K562 (cell line): ENCODE measurements around the gene VAMP8. TPM values are rescaled to one million over a fixed set of nuclear protein-coding genes. Genes with fewer than 3 reads are reported as not detected.
"Not testable (repeated sequence)": the region's sequence is repeated elsewhere in the genome, so short reads cannot be mapped to it uniquely, and the experiment has no call there.

Experiments used
- ATAC-seq: fragments of 200-7000 bp; cut with Tn5 transposase; 3 replicates; pipeline ENCODE4 v1.9.1; 2020; ENCODE audit warnings: moderate library complexity
- BruUV-seq: library from RNA; stranded (reverse); fragments of 400-500 nt; replicated peaks from 2 replicates; lab custom pipeline; 2021; lab: Mats Ljungman, UMichigan
- CTCF ChIA-PET: fragments of 300-600 bp; formaldehyde crosslinking; extraction: SDS; loops from one replicate; lab custom pipeline; 2021; ENCODE audit warnings: low intra/inter-chr PET ratio; lab: Yijun Ruan, JAX
- POLR2A ChIA-PET: fragments of 300-600, 350-650 bp; sonication (Branson Sonifier 250); formaldehyde crosslinking; extraction: SDS; loops from one replicate; lab custom pipeline; 2021; ENCODE audit warnings: antibody characterized with exemption, inconsistent platforms; lab: Yijun Ruan, JAX
- DNase-seq, 4 experiments: peaks; one replicate each; pipeline versions ENCODE4 v3.0.0 to v3.0.0-alpha.2; 2011 to 2018; ENCODE audit warnings: low spot score in 3 of 4, mixed read lengths in 3 of 4; ENCODE audit errors: extremely low read depth in 1 of 4
- FAIRE-seq: peaks from 2 replicates; lab custom pipeline; 2011; peaks lifted over from hg19 to GRCh38; lab: Jason Lieb, UNC
- H2AFZ ChIP-seq: 2 replicates; pipeline ENCODE4 v1.6.0; 2011; ENCODE audit warnings: low read depth, low read length, control low read depth, inconsistent platforms
- H3K27ac ChIP-seq: fragments of 200-600 bp; 3 replicates; pipeline ENCODE4 v1.8.0; 2011; ENCODE audit warnings: low read depth, mild to moderate bottlenecking, control low read depth, inconsistent platforms, low read length, moderate library complexity, mixed read lengths; ENCODE audit errors: extremely low read depth
- H3K27me3 ChIP-seq, 2 experiments: fragments of 300-600 bp in 1 of 2; 2 replicates in 1 of 2; 3 replicates in 1 of 2; pipeline versions ENCODE4 v1.6.0 to v1.8.0; 2011; ENCODE audit warnings: inconsistent platforms in 2 of 2, low read length in 2 of 2, mild to moderate bottlenecking in 1 of 2, mixed read lengths in 1 of 2, moderate library complexity in 1 of 2; ENCODE audit not compliant: control insufficient read depth in 2 of 2, insufficient read depth in 2 of 2
- H3K36me3 ChIP-seq: fragments of 300-600 bp; 3 replicates; pipeline ENCODE4 v1.8.0; 2011; ENCODE audit warnings: mild to moderate bottlenecking, low read length, inconsistent platforms; ENCODE audit not compliant: control insufficient read depth, insufficient read depth
- H3K4me1 ChIP-seq, 2 experiments: fragments of 200-600 bp in 1 of 2; replicated peaks in 1 of 2; 2 replicates in 1 of 2; 3 replicates in 1 of 2; pipeline versions ENCODE4 v1.5.1 to v1.8.0; 2011; ENCODE audit warnings: inconsistent platforms in 2 of 2, low read length in 2 of 2, mild to moderate bottlenecking in 1 of 2, mixed read lengths in 1 of 2, moderate library complexity in 1 of 2; ENCODE audit not compliant: control insufficient read depth in 2 of 2, insufficient read depth in 2 of 2
- H3K4me2 ChIP-seq: 2 replicates; pipeline ENCODE4 v1.6.1; 2011; ENCODE audit warnings: low read length, control low read depth, inconsistent platforms, mixed read lengths; ENCODE audit not compliant: insufficient read depth
- H3K4me3 ChIP-seq: fragments of 200-600 bp; sonication (generic), shearing (Covaris generic); 2 replicates; pipeline ENCODE4 v1.5.1; 2016; ENCODE audit warnings: control low read depth, inconsistent platforms
- H3K79me2 ChIP-seq: fragments of 200-600 bp; 3 replicates; pipeline ENCODE4 v1.8.0; 2011; ENCODE audit warnings: low read length, inconsistent platforms; ENCODE audit not compliant: control insufficient read depth, insufficient read depth
- H3K9ac ChIP-seq, 2 experiments: 2 replicates each; pipeline versions ENCODE4 v1.6.0 to v1.6.1; 2011; ENCODE audit warnings: low read depth in 2 of 2, low read length in 2 of 2, control low read depth in 1 of 2, inconsistent platforms in 1 of 2, mild to moderate bottlenecking in 1 of 2, mixed read lengths in 1 of 2; ENCODE audit not compliant: insufficient read depth in 1 of 2
- H3K9me1 ChIP-seq: one replicate; pipeline ENCODE4 v1.6.0; 2011; ENCODE audit warnings: inconsistent platforms, mild to moderate bottlenecking, low read length, moderate library complexity; ENCODE audit not compliant: control insufficient read depth, insufficient read depth
- H3K9me3 ChIP-seq: replicated peaks from 2 replicates; pipeline ENCODE4 v1.5.1; 2011; ENCODE audit warnings: low read depth, low read length, inconsistent platforms; ENCODE audit not compliant: control insufficient read depth, insufficient read depth
- H4K20me1 ChIP-seq: replicated peaks from 2 replicates; pipeline ENCODE4 v1.6.1; 2011; ENCODE audit warnings: low read length, inconsistent platforms, mixed read lengths; ENCODE audit not compliant: control insufficient read depth, insufficient read depth
- BRF1 ChIP-seq: IDR thresholded peaks from 3 replicates; pipeline ENCODE4 v1.6.1; 2011; ENCODE audit warnings: borderline replicate concordance, mild to moderate bottlenecking; ENCODE audit not compliant: insufficient read length; ENCODE audit errors: extremely low read depth
- JUN ChIP-seq, 2 experiments: sonication (generic) in 1 of 2; formaldehyde crosslinking in 1 of 2; IDR thresholded peaks; 2 replicates each; pipeline versions ENCODE4 v1.6.1 to v1.8.0; 2012 to 2022; ENCODE audit warnings: borderline replicate concordance in 2 of 2, mild to moderate bottlenecking in 2 of 2, improper control_type of control experiment in 1 of 2, low read depth in 1 of 2, low read length in 1 of 2, missing genetic modification reagents in 1 of 2
- MXI1 ChIP-seq: IDR thresholded peaks from 2 replicates; pipeline ENCODE4 v1.6.1; 2011; ENCODE audit warnings: low read depth, mild to moderate bottlenecking, improper control_type of control experiment, low read length
- POLR2A ChIP-seq: fragments of 450-650 bp; conservative IDR thresholded peaks from 2 replicates; pipeline ENCODE4 v1.6.1; 2016
- POLR2G ChIP-seq: fragments of 200-400 bp; formaldehyde crosslinking; IDR thresholded peaks from 2 replicates; pipeline ENCODE4 v1.6.1; 2017; ENCODE audit warnings: low read depth, mild to moderate bottlenecking, antibody characterized with exemption, low read length, moderate library complexity
- ZNF436 ChIP-seq: fragments of 250-450, 450-650 bp; sonication (Bioruptor Pico); formaldehyde crosslinking; IDR thresholded peaks from 2 replicates; pipeline ENCODE4 v1.7.0; 2020; ENCODE audit warnings: mild to moderate bottlenecking
- WGBS: fragments of 100-300 bp; shearing (Covaris generic); methylation state at CpG from one replicate; pipeline ENCODE4 v1.1.6; 2016; ENCODE audit warnings: low coverage, mixed read lengths; ENCODE audit not compliant: insufficient coverage; ENCODE audit errors: missing lambda C conversion rate; 5-methylcytosine and 5-hydroxymethylcytosine counted together
- in situ Hi-C: fragments of 300-500 bp; cut with MboI; formaldehyde crosslinking; loops from 4 replicates; pipeline ENCODE4 v1.15.0; 2018; ENCODE audit warnings: inconsistent platforms, mixed read lengths
- intact Hi-C: fragments of 100-400 bp; cut with micrococcal nuclease; formaldehyde crosslinking; loops from 2 replicates; pipeline ENCODE4 v1.14.2; 2022
- polyA plus RNA-seq, 8 experiments: library from polyadenylated mRNA; depleted of rRNA in 4 of 8; stranded (reverse) in 5 of 8; unstranded in 3 of 8; fragments of >200 nt; fragmentation: Nextera tagmentation in 2 of 8; fragmentation: Illumina TruSeq in 1 of 8; extraction: Ambion mirVana in 2 of 8; extraction: Trizol in 1 of 8; gene quantifications; 2 replicates each; pipeline versions ENCODE4 v1.2.1 to v1.2.3, GENCODE V29; 2011 to 2014; ENCODE audit warnings: inconsistent platforms in 1 of 8, missing spikeins in 1 of 8
- total RNA-seq, 7 experiments: library from RNA; depleted of rRNA in 6 of 7; stranded (reverse); fragments of >200 nt in 6 of 7; fragmentation: Illumina TruSeq in 2 of 7; extraction: Trizol in 2 of 7; gene quantifications; 2 replicates each; pipeline versions ENCODE4 v1.2.1 to v1.2.3, GENCODE V29; 2011 to 2021; ENCODE audit warnings: low replicate concordance in 1 of 7
- TF ChIP-seq, protein P1 (sequence below): fragments of 250-450 bp; sonication (Bioruptor Pico); IDR thresholded peaks from 2 replicates; pipeline ENCODE4 v1.8.0; 2022; ENCODE audit warnings: moderate library complexity, mild to moderate bottlenecking, inconsistent platforms

Gene VAMP8
- total and polyA plus RNA-seq, 9 of the 15 experiments (the other 6 are each of a cell fraction or from before 2014, with no cell fraction given), result 107 to 571 (median 248) TPM

- Histone ChIP-seq H3K4me1 (peaks cover 9 to 34% of the 10 kb centered on the region in 2 experiments; a peak in 4 of 5 replicates), H3K9ac (peak overlapping the region; percentile 59; a peak in 1 of 4 replicates), H3K4me3 (peak overlapping the region; percentile 79), H3K36me3 (peaks cover 39% of the 10 kb centered on the region; the same call in 2 of the 3 replicates), H3K4me2 (peak overlapping the region; percentile 100), H3K79me2 (peaks cover 31% of the 10 kb centered on the region; the same call in 2 of the 3 replicates), H2AFZ (peak overlapping the region; percentile 33; the same call in 1 of the 2 replicates)
- intact Hi-C loops, result loop anchor here (5.0 kb wide), 1 partner anchor 182 kb away; no protein-coding TSS in a partner anchor
- H4K20me1 ChIP-seq, H3K27me3 ChIP-seq, H3K9me3 ChIP-seq, CTCF ChIA-PET, ATAC-seq, H3K27ac ChIP-seq, DNase-seq, FAIRE-seq, H3K9me1 ChIP-seq, BruUV-seq, in situ Hi-C loops: not testable (repeated sequence)
- 60% methylated on average over 3 of the region's 3 CpGs for WGBS
- POLR2A ChIA-PET, result interaction anchor here (0.6 to 5.5 kb wide), 10 partner anchors 8 to 108 kb away, joined by 3 to 31 read pairs (median 5); partner anchors contain the start of genes C2orf68, MAT2A, RNF181 and USP39
Measured at GRCh38 chr2:85604133-85604444, 26.7 kb downstream of the VAMP8 start.

- Histone ChIP-seq H3K27ac (no peak overlapping the region), H3K9me1 (no peaks in the 10 kb centered on the region), H3K36me3 (peaks cover 43% of the 10 kb centered on the region; the same call in 2 of the 3 replicates), H3K9me3 (no peaks in the 10 kb centered on the region), H3K27me3 (no peaks in the 10 kb centered on the region), H3K79me2 (peaks cover 31% of the 10 kb centered on the region; the same call in 2 of the 3 replicates), H3K4me2 (peak overlapping the region; percentile 22; the same call in 1 of the 2 replicates), H2AFZ (no peak overlapping the region), H3K4me3 (no peak overlapping the region; the same call in 1 of the 2 replicates), H3K9ac (peak overlapping the region in 1 of 2 experiments; percentile 37; a peak in 1 of 4 replicates), H4K20me1 (no peaks in the 10 kb centered on the region), H3K4me1 (peaks cover 9 to 31% of the 10 kb centered on the region in 2 experiments; a peak in 4 of 5 replicates)
- intact Hi-C loops (loop anchor here (5.0 kb wide), 1 partner anchor 182 kb away; no protein-coding TSS in a partner anchor), in situ Hi-C loops (no loop called here)
- POLR2A ChIA-PET, result interaction anchor here (0.6 to 5.5 kb wide), 11 partner anchors 9 to 107 kb away, joined by 3 to 31 read pairs (median 4); partner anchors contain the start of genes MAT2A, RNF181 and USP39
- CTCF ChIA-PET, result interaction anchor here (0.7 kb wide), 1 partner anchor 44 kb away, joined by 3 read pairs; the partner anchor contains the start of gene GGCX
- ATAC-seq, result no peak
- no peak for TF ChIP-seq MXI1
- TF ChIP-seq BRF1, result no peak
- 0 out of 2 replicates have a peak, but pooled peaks have one; percentile 22 for TF ChIP-seq POLR2A
- no peak for TF ChIP-seq JUN (IDR thresholded peaks at IDR 0.05; ENCODE audit: borderline replicate concordance, low read depth, low read length)
- no peak for TF ChIP-seq JUN (CRISPR knock-in tag; IDR thresholded peaks at IDR 0.05; ENCODE audit: borderline replicate concordance)
- TF ChIP-seq POLR2G, result 0 out of 2 replicates have a peak, but pooled peaks have one; percentile 15
- TF ChIP-seq ZNF436 (CRISPR knock-in tag), result 0 out of 2 replicates have a peak, but pooled peaks have one; percentile 31
- TF ChIP-seq, protein P1, sequence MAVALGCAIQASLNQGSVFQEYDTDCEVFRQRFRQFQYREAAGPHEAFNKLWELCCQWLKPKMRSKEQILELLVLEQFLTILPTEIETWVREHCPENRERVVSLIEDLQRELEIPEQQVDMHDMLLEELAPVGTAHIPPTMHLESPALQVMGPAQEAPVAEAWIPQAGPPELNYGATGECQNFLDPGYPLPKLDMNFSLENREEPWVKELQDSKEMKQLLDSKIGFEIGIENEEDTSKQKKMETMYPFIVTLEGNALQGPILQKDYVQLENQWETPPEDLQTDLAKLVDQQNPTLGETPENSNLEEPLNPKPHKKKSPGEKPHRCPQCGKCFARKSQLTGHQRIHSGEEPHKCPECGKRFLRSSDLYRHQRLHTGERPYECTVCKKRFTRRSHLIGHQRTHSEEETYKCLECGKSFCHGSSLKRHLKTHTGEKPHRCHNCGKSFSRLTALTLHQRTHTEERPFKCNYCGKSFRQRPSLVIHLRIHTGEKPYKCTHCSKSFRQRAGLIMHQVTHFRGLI (CRISPR knock-in tag), result no peak
- no TSS peak for BruUV-seq
- no peak for DNase-seq
- 48% methylated on average over 6 of the region's 6 CpGs for WGBS
- no peak for FAIRE-seq
Measured at GRCh38 chr2:85604568-85605339, 27.4 kb downstream of the VAMP8 start.
